GM19463 (cell line): ENCODE data around the gene DCAF4.
A peak's percentile ranks its signal among the peaks of the same experiment; 100 is the strongest.

Source experiments
- ATAC-seq: cut with Tn5 transposase; IDR thresholded peaks from one replicate; pipeline ENCODE4 v1.9.1; 2021; ENCODE audit warnings: mild to moderate bottlenecking, moderate library complexity; ENCODE audit not compliant: unreplicated experiment

DCAF4 gene

GRCh38 chr14:72894623-72895378, 31.5 kb upstream of the DCAF4 start:
- no peak for ATAC-seq

- ATAC-seq = no peak
Measured at GRCh38 chr14:72898448-72898847, 27.8 kb upstream of the DCAF4 start.

GRCh38 chr14:72901361-72901760, 24.9 kb upstream of the DCAF4 start:
- ATAC-seq = no peak

GRCh38 chr14:72902801-72903530, 23.3 kb upstream of the DCAF4 start:
- ATAC-seq = no peak

- ATAC-seq = no peak
Measured at GRCh38 chr14:72903716-72904115, 22.5 kb upstream of the DCAF4 start.

GRCh38 chr14:72904218-72904617, 22.0 kb upstream of the DCAF4 start:
- no peak for ATAC-seq

- ATAC-seq = no peak
Measured at GRCh38 chr14:72904840-72905561, 21.3 kb upstream of the DCAF4 start.

GRCh38 chr14:72906316-72906715, 19.9 kb upstream of the DCAF4 start:
- no peak for ATAC-seq

- ATAC-seq = no peak
Measured at GRCh38 chr14:72906879-72907278, 19.4 kb upstream of the DCAF4 start.

- no peak for ATAC-seq
Measured at GRCh38 chr14:72907886-72908285, 18.4 kb upstream of the DCAF4 start.

- ATAC-seq = no peak
Measured at GRCh38 chr14:72909163-72909562, 17.1 kb upstream of the DCAF4 start.

GRCh38 chr14:72913809-72914208, 12.5 kb upstream of the DCAF4 start:
- ATAC-seq = no peak

- no peak for ATAC-seq
Measured at GRCh38 chr14:72916174-72916573, 10.1 kb upstream of the DCAF4 start.

GRCh38 chr14:72917094-72917802, 9.0 kb upstream of the DCAF4 start:
- no peak for ATAC-seq

GRCh38 chr14:72920008-72920407, 6.3 kb upstream of the DCAF4 start:
- no peak for ATAC-seq

GRCh38 chr14:72921396-72921795, 4.9 kb upstream of the DCAF4 start:
- no peak for ATAC-seq

- no peak for ATAC-seq
Measured at GRCh38 chr14:72924337-72924736, 1.9 kb upstream of the DCAF4 start.

GRCh38 chr14:72925171-72925759, 999 bp upstream of the DCAF4 start:
- no peak for ATAC-seq

GRCh38 chr14:72925815-72926291, 411 bp upstream of the DCAF4 start:
- ATAC-seq = peak; percentile 19

GRCh38 chr14:72928872-72929271, 2.6 kb downstream of the DCAF4 start:
- ATAC-seq = no peak
